Stomach (tissue), 9 donors: ENCODE measurements around the gene MAPKAPK2. TPM values are rescaled to one million over a fixed set of nuclear protein-coding genes. Genes with fewer than 3 reads are reported as not detected.
A peak's percentile ranks its signal among the peaks of the same experiment; 100 is the strongest.

Source experiments
- DNase-seq, 2 donors: peaks; one replicate each; pipeline versions ENCODE4 v3.0.0 to v3.0.0-alpha.2; 2013 to 2019
- H3K27ac ChIP-seq, 5 donors: fragments of 200-600 bp in 4 of 5; sonication (generic) in 4 of 5; one replicate each; pipeline ENCODE4 v1.5.1; 2013 to 2019; ENCODE audit warnings: mild to moderate bottlenecking in 1 of 5, moderate library complexity in 1 of 5
- H3K27me3 ChIP-seq, 3 donors: fragments of 200-600 bp; sonication (generic); one replicate each; pipeline ENCODE4 v1.5.1; 2017 to 2019; ENCODE audit warnings: mixed run types in 1 of 3
- H3K36me3 ChIP-seq, 4 donors: fragments of 200-600 bp; sonication (generic); 1 replicate in 3 of 4; 2 replicates in 1 of 4; pipeline ENCODE4 v1.5.1; 2016 to 2019
- H3K4me1 ChIP-seq, 4 donors: fragments of 200-600 bp; sonication (generic); one replicate each; pipeline ENCODE4 v1.5.1; 2016 to 2019
- H3K4me3 ChIP-seq, 4 donors: fragments of 200-600 bp; sonication (generic) in 3 of 4; one replicate each; pipeline ENCODE4 v1.5.1; 2016 to 2019; ENCODE audit warnings: mild to moderate bottlenecking in 1 of 4
- H3K9me3 ChIP-seq, 4 donors: fragments of 200-600 bp; sonication (generic); one replicate each; pipeline ENCODE4 v1.5.1; 2016 to 2019
- CTCF ChIP-seq, 7 experiments: fragments of 450-650 bp in 4 of 7; fragments of 200-600 bp in 3 of 7; sonication (generic) in 3 of 7; IDR thresholded peaks; one replicate each; pipeline ENCODE4 v1.5.1; 2016 to 2019; ENCODE audit warnings: antibody characterized with exemption in 7 of 7, control low read depth in 2 of 7, mild to moderate bottlenecking in 1 of 7
- EP300 ChIP-seq: sonication (generic); formaldehyde crosslinking; IDR thresholded peaks from one replicate; pipeline ENCODE4 v1.6.1; 2017; ENCODE audit warnings: antibody characterized with exemption
- POLR2A ChIP-seq, 4 donors: fragments of 450-650 bp; IDR thresholded peaks; one replicate each; pipeline ENCODE4 v1.6.1; 2016; ENCODE audit warnings: antibody characterized with exemption in 4 of 4, control low read depth in 2 of 4, mild to moderate bottlenecking in 1 of 4, moderate library complexity in 1 of 4
- POLR2AphosphoS5 ChIP-seq, 3 donors: sonication (generic); formaldehyde crosslinking; IDR thresholded peaks; one replicate each; pipeline ENCODE4 v1.6.1; 2016; ENCODE audit warnings: antibody characterized with exemption in 3 of 3
- WGBS, 5 donors: extraction: QIAGEN DNeasy Blood & Tissue Kit in 3 of 5; methylation state at CpG; one replicate each; pipeline versions ENCODE4 v1.1.5 to v1.1.7; 2013 to 2018; 5-methylcytosine and 5-hydroxymethylcytosine counted together
- intact Hi-C: fragments of 100-400 bp; cut with DNase I; formaldehyde crosslinking; loops from one replicate; pipeline ENCODE4 v1.15.1; 2023; ENCODE audit warnings: low total_unique reads
- polyA plus RNA-seq, 3 donors: library from polyadenylated mRNA; stranded (reverse); fragments of 200-250 nt; gene quantifications; one replicate each; pipeline ENCODE4 v1.2.3, GENCODE V29; 2013
- total RNA-seq, 5 donors: library from RNA; depleted of rRNA; stranded (reverse); fragments of >200 nt; gene quantifications; one replicate each; pipeline versions ENCODE4 v1.1.0 to v1.2.3, GENCODE V29; 2014 to 2016
- donor health status: healthy with polysubstance abuse.
- donor health status: Bipolar disorder and iron deficiency.
- donor health status: healthy.

The MAPKAPK2 gene
- total and polyA plus RNA-seq, 8 donors, result 22.6 to 78.0 (median 49.7) TPM

GRCh38 chr1:206734499-206735142 is 49.9 kb downstream of the MAPKAPK2 start:
- peaks cover 44 to 76% (median 61%) of the 10 kb centered on the region in 4 donors for H3K36me3 ChIP-seq
- TF ChIP-seq CTCF (IDR thresholded peaks at IDR 0.05) (peak in 5 of 7 experiments; percentile 59 to 78 (median 71)), POLR2AphosphoS5 (IDR thresholded peaks at IDR 0.05) (no peak)
- intact Hi-C loops, result loop anchor here (10.0 kb wide), 1 partner anchor 170 kb away; no protein-coding TSS in a partner anchor
- H3K4me1 ChIP-seq, result peaks cover 0 to 54% (median 18%) of the 10 kb centered on the region in 4 donors
- no peak overlapping the region for H3K27ac ChIP-seq
- WGBS, 5 donors, result 65 to 68% (median 65%) methylated on average over 9 of the region's 9 CpGs
- H3K4me3 ChIP-seq, result no peak overlapping the region
- peak; percentile 60 to 70 for DNase-seq
- H3K27me3 ChIP-seq, result no peaks in the 10 kb centered on the region
- H3K9me3 ChIP-seq, result no peaks in the 10 kb centered on the region

GRCh38 chr1:206735553-206736031 is 50.9 kb downstream of the MAPKAPK2 start:
- Histone ChIP-seq H3K27ac (no peak overlapping the region), H3K4me3 (no peak overlapping the region), H3K9me3 (no peaks in the 10 kb centered on the region), H3K4me1 (peaks cover 0 to 54% (median 18%) of the 10 kb centered on the region in 4 donors), H3K27me3 (no peaks in the 10 kb centered on the region), H3K36me3 (peaks cover 34 to 66% (median 51%) of the 10 kb centered on the region in 4 donors)
- intact Hi-C loops, result loop anchor here (10.0 kb wide), 1 partner anchor 169 kb away; no protein-coding TSS in a partner anchor
- DNase-seq, result no peak
- WGBS, 5 donors, result 64 to 73% (median 68%) methylated on average over 4 to 5 of the region's 5 CpGs
- TF ChIP-seq POLR2A (IDR thresholded peaks at IDR 0.05) (no peak), CTCF (IDR thresholded peaks at IDR 0.05) (no peak), POLR2AphosphoS5 (IDR thresholded peaks at IDR 0.05) (no peak), EP300 (no peak)

GRCh38 chr1:206736878-206737728 is 52.4 kb downstream of the MAPKAPK2 start:
- intact Hi-C loops, result loop anchor here (10.0 kb wide), 1 partner anchor 168 kb away; no protein-coding TSS in a partner anchor
- no peak overlapping the region for H3K4me3 ChIP-seq
- peaks cover 0 to 54% (median 18%) of the 10 kb centered on the region in 4 donors for H3K4me1 ChIP-seq
- H3K27ac ChIP-seq, result peak overlapping the region; percentile 10 to 46 (median 22)
- 70 to 79% (median 75%) methylated on average over 11 to 14 of the region's 14 CpGs for WGBS, 5 donors
- peak in 1 of 2 donors; percentile 46 for DNase-seq
- H3K9me3 ChIP-seq, result no peaks in the 10 kb centered on the region
- peaks cover 19 to 51% (median 36%) of the 10 kb centered on the region in 4 donors for H3K36me3 ChIP-seq
- H3K27me3 ChIP-seq, result no peaks in the 10 kb centered on the region
- TF ChIP-seq POLR2AphosphoS5 (IDR thresholded peaks at IDR 0.05) (no peak), EP300 (no peak), CTCF (IDR thresholded peaks at IDR 0.05) (no peak)

- peaks cover 0 to 54% (median 18%) of the 10 kb centered on the region in 4 donors for H3K4me1 ChIP-seq
- no peak for DNase-seq
- no peak overlapping the region for H3K4me3 ChIP-seq
- TF ChIP-seq EP300 (no peak), POLR2AphosphoS5 (IDR thresholded peaks at IDR 0.05) (no peak), POLR2A (IDR thresholded peaks at IDR 0.05) (no peak), CTCF (IDR thresholded peaks at IDR 0.05) (no peak)
- no peaks in the 10 kb centered on the region for H3K27me3 ChIP-seq
- H3K27ac ChIP-seq, result peak overlapping the region in 3 of 5 donors; percentile 21 to 46 (median 33)
- H3K36me3 ChIP-seq, result peaks cover 12 to 44% (median 30%) of the 10 kb centered on the region in 4 donors
- no peaks in the 10 kb centered on the region for H3K9me3 ChIP-seq
- intact Hi-C loops, result loop anchor here (10.0 kb wide), 1 partner anchor 167 kb away; no protein-coding TSS in a partner anchor
- WGBS, 5 donors, result 29 to 50% (median 32%) methylated on average over 3 of the region's 3 CpGs
These were observed 53.1 kb downstream of the MAPKAPK2 start for GRCh38 chr1:206737729-206738201.
